ENCODE measurements around the gene CAMTA1.

DNA sequence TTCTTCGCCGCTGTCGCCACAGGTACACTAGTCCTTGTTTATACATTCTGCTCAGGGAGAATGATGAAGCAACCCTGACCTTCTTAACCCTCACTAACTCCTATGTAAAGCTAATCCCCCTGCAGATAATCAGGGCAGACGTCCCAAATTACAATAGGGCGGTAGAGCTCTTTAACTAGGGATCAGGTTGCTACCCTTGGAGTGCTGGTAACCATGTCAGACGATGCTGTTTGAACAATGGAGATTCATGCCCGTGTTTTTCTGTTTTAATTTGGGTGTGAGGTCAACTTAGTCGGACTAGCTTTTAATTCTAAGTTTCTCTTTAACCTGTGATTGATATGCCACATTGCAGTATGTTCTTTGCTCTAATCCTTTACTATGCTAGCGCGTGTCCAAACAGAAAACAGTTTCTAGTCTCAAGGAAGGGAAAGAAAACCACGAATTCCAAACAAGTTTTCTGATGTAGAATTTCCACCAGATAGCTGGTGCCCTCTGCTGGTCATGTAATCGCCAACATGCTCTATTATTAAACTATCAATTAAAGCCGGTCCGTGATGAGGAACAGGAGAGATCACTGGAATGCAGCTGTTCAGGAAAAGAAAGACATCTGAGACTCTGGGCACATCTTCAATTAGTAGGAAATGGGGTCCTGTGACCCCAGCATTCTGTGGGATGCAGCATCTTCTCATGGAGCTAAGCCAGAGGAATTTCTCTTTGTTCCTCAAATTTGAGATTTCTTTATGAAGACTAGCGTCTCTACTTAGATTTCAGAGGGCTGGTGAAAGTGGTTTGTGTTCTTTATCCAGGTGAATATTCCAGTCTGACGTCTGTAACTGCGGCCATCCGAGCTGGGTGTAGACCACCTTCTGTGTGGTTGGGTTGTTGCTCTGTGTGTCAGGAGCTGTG, 967.5 kb downstream of the CAMTA1 start:
- TF ChIP-seq POLR2AphosphoS5 (IDR thresholded peaks at IDR 0.05; ENCODE audit: low read depth, low read length) (no peak), YY1 (IDR thresholded peaks at IDR 0.05; ENCODE audit: low read depth) (no peak), RAD21 (IDR thresholded peaks at IDR 0.05; ENCODE audit: low read length) (peak; percentile 91), EP300 (IDR thresholded peaks at IDR 0.05; ENCODE audit: borderline replicate concordance in 1 of 2, low read depth in 1 of 2, low read length in 1 of 2) (no peak), FOXM1 (IDR thresholded peaks at IDR 0.05; ENCODE audit: low read depth) (no peak), TCF12 (IDR thresholded peaks at IDR 0.05) (no peak), NFIC (IDR thresholded peaks at IDR 0.05; ENCODE audit: borderline replicate concordance) (no peak)
- TF ChIP-seq, protein P1, sequence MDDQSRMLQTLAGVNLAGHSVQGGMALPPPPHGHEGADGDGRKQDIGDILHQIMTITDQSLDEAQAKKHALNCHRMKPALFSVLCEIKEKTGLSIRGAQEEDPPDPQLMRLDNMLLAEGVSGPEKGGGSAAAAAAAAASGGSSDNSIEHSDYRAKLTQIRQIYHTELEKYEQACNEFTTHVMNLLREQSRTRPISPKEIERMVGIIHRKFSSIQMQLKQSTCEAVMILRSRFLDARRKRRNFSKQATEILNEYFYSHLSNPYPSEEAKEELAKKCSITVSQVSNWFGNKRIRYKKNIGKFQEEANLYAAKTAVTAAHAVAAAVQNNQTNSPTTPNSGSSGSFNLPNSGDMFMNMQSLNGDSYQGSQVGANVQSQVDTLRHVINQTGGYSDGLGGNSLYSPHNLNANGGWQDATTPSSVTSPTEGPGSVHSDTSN (IDR thresholded peaks at IDR 0.05) = no peak
- TF ChIP-seq, protein P2, sequence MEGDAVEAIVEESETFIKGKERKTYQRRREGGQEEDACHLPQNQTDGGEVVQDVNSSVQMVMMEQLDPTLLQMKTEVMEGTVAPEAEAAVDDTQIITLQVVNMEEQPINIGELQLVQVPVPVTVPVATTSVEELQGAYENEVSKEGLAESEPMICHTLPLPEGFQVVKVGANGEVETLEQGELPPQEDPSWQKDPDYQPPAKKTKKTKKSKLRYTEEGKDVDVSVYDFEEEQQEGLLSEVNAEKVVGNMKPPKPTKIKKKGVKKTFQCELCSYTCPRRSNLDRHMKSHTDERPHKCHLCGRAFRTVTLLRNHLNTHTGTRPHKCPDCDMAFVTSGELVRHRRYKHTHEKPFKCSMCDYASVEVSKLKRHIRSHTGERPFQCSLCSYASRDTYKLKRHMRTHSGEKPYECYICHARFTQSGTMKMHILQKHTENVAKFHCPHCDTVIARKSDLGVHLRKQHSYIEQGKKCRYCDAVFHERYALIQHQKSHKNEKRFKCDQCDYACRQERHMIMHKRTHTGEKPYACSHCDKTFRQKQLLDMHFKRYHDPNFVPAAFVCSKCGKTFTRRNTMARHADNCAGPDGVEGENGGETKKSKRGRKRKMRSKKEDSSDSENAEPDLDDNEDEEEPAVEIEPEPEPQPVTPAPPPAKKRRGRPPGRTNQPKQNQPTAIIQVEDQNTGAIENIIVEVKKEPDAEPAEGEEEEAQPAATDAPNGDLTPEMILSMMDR (IDR thresholded peaks at IDR 0.05) = peak; percentile 75
- TF ChIP-seq, protein P3, sequence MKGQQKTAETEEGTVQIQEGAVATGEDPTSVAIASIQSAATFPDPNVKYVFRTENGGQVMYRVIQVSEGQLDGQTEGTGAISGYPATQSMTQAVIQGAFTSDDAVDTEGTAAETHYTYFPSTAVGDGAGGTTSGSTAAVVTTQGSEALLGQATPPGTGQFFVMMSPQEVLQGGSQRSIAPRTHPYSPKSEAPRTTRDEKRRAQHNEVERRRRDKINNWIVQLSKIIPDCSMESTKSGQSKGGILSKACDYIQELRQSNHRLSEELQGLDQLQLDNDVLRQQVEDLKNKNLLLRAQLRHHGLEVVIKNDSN (IDR thresholded peaks at IDR 0.05; ENCODE audit: borderline replicate concordance, low read depth) = no peak
- TF ChIP-seq, protein P4, sequence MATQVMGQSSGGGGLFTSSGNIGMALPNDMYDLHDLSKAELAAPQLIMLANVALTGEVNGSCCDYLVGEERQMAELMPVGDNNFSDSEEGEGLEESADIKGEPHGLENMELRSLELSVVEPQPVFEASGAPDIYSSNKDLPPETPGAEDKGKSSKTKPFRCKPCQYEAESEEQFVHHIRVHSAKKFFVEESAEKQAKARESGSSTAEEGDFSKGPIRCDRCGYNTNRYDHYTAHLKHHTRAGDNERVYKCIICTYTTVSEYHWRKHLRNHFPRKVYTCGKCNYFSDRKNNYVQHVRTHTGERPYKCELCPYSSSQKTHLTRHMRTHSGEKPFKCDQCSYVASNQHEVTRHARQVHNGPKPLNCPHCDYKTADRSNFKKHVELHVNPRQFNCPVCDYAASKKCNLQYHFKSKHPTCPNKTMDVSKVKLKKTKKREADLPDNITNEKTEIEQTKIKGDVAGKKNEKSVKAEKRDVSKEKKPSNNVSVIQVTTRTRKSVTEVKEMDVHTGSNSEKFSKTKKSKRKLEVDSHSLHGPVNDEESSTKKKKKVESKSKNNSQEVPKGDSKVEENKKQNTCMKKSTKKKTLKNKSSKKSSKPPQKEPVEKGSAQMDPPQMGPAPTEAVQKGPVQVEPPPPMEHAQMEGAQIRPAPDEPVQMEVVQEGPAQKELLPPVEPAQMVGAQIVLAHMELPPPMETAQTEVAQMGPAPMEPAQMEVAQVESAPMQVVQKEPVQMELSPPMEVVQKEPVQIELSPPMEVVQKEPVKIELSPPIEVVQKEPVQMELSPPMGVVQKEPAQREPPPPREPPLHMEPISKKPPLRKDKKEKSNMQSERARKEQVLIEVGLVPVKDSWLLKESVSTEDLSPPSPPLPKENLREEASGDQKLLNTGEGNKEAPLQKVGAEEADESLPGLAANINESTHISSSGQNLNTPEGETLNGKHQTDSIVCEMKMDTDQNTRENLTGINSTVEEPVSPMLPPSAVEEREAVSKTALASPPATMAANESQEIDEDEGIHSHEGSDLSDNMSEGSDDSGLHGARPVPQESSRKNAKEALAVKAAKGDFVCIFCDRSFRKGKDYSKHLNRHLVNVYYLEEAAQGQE (IDR thresholded peaks at IDR 0.05; ENCODE audit: low read depth, low read length) = no peak
- TF ChIP-seq, protein P5, sequence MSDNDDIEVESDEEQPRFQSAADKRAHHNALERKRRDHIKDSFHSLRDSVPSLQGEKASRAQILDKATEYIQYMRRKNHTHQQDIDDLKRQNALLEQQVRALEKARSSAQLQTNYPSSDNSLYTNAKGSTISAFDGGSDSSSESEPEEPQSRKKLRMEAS (IDR thresholded peaks at IDR 0.05; ENCODE audit: low read depth) = no peak
